ENCODE data around the gene KICS2.

DNA sequence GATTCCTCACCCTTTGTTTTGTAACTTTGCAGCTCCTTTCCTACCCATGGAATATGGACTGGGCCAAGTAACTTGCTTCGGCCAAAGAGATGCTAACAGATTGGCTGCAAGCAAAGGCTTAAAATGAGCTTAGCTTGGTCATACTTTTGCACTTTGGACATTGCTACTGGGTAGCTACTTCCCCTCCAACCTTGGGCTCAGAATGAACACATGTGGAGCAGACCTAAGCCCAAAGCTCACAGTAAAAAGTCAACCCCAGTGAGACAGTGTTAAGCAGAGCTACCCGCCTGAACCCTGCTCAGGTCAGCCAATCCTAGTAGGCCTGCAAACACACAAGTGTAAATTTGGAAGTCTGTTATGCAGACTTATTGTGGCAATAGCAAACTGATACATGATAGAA, 14.6 kb downstream of the KICS2 start:
- TF ChIP-seq, protein P1, sequence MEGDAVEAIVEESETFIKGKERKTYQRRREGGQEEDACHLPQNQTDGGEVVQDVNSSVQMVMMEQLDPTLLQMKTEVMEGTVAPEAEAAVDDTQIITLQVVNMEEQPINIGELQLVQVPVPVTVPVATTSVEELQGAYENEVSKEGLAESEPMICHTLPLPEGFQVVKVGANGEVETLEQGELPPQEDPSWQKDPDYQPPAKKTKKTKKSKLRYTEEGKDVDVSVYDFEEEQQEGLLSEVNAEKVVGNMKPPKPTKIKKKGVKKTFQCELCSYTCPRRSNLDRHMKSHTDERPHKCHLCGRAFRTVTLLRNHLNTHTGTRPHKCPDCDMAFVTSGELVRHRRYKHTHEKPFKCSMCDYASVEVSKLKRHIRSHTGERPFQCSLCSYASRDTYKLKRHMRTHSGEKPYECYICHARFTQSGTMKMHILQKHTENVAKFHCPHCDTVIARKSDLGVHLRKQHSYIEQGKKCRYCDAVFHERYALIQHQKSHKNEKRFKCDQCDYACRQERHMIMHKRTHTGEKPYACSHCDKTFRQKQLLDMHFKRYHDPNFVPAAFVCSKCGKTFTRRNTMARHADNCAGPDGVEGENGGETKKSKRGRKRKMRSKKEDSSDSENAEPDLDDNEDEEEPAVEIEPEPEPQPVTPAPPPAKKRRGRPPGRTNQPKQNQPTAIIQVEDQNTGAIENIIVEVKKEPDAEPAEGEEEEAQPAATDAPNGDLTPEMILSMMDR (IDR thresholded peaks at IDR 0.05; ENCODE audit: insufficient read depth, low read length), result no peak
- no peak for TF ChIP-seq SPI1 (IDR thresholded peaks at IDR 0.05; ENCODE audit: borderline replicate concordance, low read depth)
- no peak for TF ChIP-seq POLR2AphosphoS5 (IDR thresholded peaks at IDR 0.05; ENCODE audit: low read depth)
- TF ChIP-seq REST (IDR thresholded peaks at IDR 0.05; ENCODE audit: insufficient replicate concordance, low read depth), result no peak

All from HL-60 (cell line).